Measurements from ENCODE around the gene SEPTIN14. TPM values are rescaled to one million over a fixed set of nuclear protein-coding genes. Genes with fewer than 3 reads are reported as not detected.

Gene SEPTIN14
- total and polyA plus RNA-seq, 2 experiments from 2014 or later: not detected

DNA sequence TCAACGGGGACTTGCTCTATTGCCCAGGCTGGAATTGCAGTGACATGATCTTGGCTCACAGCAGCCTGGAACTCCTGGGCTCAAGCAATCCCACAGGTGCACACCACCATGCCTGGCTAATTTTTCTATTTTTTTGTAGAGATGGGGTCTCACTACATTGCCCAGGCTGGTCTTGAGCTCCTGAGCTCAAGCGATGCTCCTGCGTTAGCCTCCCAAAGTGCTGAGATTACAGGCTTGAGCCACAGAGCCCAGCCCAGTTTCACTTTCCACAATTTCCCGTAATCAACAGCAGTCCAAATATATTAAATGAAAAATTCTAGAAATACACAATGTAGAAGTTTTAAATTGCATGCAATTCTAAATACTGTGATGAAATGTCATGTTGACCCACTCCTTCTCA, 24.0 kb downstream of the SEPTIN14 start:
- H3K4me2 ChIP-seq: no peak overlapping the region
- H3K4me3 Mint-ChIP-seq: no peak overlapping the region
- TF ChIP-seq NANOG (IDR thresholded peaks at IDR 0.05; ENCODE audit: borderline replicate concordance): no peak

DNA sequence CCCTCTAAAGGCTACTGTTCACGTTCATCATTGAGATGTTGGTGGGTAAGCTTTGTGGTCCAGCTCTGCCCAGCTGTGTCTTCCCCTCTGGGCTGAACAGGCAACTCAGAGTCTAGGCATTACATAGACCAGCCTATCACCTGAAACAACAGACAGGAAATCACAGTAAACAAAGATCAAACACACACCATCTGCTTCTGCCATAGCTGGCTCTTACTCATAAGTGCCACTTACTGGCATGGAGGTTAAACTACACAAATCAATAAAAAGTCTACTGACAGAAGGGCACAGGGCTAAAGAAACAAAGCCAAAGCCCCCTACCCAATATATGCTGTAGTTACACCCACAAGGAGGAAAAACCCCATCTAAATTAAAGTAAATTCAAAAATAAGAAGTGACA, 35.0 kb downstream of the SEPTIN14 start:
- Mint-ChIP-seq H3K27me3 (ENCODE audit: insufficient read depth, low read depth, poor library complexity) (peaks cover 5% of the 10 kb centered on the region), H3K9me3 (peaks cover 96% of the 10 kb centered on the region), H3K36me3 (ENCODE audit: low read depth) (peaks cover 40% of the 10 kb centered on the region; the same call in 2 of the 3 replicates), H3K4me3 (no peak overlapping the region), H3K4me1 (no peaks in the 10 kb centered on the region), H3K27ac (no peak overlapping the region)
- no peaks in the 10 kb centered on the region for H4K20me1 ChIP-seq (replicated peaks; ENCODE audit: insufficient read depth)
- no peaks in the 10 kb centered on the region for H3K27me3 ChIP-seq (ENCODE audit: insufficient read depth)
- no peaks in the 10 kb centered on the region for H3K79me2 ChIP-seq (replicated peaks; ENCODE audit: insufficient read depth)
- H3K4me3 ChIP-seq: no peak overlapping the region
- no peak for DNase-seq (ENCODE audit: low spot score)
- no peaks in the 10 kb centered on the region for H3K9me2 ChIP-seq (ENCODE audit: insufficient read depth)
- TF ChIP-seq CREB1 (CRISPR knock-in tag; IDR thresholded peaks at IDR 0.05; ENCODE audit: low read depth): no peak
- no peak for TF ChIP-seq POLR2AphosphoS5 (IDR thresholded peaks at IDR 0.05; ENCODE audit: low read depth)
- no peak for TF ChIP-seq ZNF331 (CRISPR knock-in tag; IDR thresholded peaks at IDR 0.05; ENCODE audit: low read depth)
- no peak for TF ChIP-seq NANOG (IDR thresholded peaks at IDR 0.05; ENCODE audit: borderline replicate concordance)
- no peak for TF ChIP-seq EZH2phosphoT487 (IDR thresholded peaks at IDR 0.05; ENCODE audit: unreplicated experiment)
- TF ChIP-seq, protein P1, sequence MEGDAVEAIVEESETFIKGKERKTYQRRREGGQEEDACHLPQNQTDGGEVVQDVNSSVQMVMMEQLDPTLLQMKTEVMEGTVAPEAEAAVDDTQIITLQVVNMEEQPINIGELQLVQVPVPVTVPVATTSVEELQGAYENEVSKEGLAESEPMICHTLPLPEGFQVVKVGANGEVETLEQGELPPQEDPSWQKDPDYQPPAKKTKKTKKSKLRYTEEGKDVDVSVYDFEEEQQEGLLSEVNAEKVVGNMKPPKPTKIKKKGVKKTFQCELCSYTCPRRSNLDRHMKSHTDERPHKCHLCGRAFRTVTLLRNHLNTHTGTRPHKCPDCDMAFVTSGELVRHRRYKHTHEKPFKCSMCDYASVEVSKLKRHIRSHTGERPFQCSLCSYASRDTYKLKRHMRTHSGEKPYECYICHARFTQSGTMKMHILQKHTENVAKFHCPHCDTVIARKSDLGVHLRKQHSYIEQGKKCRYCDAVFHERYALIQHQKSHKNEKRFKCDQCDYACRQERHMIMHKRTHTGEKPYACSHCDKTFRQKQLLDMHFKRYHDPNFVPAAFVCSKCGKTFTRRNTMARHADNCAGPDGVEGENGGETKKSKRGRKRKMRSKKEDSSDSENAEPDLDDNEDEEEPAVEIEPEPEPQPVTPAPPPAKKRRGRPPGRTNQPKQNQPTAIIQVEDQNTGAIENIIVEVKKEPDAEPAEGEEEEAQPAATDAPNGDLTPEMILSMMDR (conservative IDR thresholded peaks at IDR 0.05; ENCODE audit: low read depth in 2 of 2): no peak
- no peak for TF ChIP-seq STAT1 (IDR thresholded peaks at IDR 0.05; ENCODE audit: unreplicated experiment)
- TF ChIP-seq, protein P2, sequence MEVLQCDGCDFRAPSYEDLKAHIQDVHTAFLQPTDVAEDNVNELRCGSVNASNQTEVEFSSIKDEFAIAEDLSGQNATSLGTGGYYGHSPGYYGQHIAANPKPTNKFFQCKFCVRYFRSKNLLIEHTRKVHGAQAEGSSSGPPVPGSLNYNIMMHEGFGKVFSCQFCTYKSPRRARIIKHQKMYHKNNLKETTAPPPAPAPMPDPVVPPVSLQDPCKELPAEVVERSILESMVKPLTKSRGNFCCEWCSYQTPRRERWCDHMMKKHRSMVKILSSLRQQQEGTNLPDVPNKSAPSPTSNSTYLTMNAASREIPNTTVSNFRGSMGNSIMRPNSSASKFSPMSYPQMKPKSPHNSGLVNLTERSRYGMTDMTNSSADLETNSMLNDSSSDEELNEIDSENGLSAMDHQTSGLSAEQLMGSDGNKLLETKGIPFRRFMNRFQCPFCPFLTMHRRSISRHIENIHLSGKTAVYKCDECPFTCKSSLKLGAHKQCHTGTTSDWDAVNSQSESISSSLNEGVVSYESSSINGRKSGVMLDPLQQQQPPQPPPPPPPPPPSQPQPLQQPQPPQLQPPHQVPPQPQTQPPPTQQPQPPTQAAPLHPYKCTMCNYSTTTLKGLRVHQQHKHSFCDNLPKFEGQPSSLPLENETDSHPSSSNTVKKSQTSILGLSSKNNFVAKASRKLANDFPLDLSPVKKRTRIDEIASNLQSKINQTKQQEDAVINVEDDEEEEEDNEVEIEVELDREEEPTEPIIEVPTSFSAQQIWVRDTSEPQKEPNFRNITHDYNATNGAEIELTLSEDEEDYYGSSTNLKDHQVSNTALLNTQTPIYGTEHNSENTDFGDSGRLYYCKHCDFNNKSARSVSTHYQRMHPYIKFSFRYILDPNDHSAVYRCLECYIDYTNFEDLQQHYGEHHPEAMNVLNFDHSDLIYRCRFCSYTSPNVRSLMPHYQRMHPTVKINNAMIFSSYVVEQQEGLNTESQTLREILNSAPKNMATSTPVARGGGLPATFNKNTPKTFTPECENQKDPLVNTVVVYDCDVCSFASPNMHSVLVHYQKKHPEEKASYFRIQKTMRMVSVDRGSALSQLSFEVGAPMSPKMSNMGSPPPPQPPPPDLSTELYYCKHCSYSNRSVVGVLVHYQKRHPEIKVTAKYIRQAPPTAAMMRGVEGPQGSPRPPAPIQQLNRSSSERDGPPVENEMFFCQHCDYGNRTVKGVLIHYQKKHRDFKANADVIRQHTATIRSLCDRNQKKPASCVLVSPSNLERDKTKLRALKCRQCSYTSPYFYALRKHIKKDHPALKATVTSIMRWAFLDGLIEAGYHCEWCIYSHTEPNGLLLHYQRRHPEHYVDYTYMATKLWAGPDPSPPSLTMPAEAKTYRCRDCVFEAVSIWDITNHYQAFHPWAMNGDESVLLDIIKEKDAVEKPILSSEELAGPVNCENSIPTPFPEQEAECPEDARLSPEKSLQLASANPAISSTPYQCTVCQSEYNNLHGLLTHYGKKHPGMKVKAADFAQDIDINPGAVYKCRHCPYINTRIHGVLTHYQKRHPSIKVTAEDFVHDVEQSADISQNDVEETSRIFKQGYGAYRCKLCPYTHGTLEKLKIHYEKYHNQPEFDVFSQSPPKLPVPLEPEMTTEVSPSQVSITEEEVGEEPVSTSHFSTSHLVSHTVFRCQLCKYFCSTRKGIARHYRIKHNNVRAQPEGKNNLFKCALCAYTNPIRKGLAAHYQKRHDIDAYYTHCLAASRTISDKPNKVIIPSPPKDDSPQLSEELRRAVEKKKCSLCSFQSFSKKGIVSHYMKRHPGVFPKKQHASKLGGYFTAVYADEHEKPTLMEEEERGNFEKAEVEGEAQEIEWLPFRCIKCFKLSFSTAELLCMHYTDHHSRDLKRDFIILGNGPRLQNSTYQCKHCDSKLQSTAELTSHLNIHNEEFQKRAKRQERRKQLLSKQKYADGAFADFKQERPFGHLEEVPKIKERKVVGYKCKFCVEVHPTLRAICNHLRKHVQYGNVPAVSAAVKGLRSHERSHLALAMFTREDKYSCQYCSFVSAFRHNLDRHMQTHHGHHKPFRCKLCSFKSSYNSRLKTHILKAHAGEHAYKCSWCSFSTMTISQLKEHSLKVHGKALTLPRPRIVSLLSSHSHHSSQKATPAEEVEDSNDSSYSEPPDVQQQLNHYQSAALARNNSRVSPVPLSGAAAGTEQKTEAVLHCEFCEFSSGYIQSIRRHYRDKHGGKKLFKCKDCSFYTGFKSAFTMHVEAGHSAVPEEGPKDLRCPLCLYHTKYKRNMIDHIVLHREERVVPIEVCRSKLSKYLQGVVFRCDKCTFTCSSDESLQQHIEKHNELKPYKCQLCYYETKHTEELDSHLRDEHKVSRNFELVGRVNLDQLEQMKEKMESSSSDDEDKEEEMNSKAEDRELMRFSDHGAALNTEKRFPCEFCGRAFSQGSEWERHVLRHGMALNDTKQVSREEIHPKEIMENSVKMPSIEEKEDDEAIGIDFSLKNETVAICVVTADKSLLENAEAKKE (CRISPR knock-in tag; IDR thresholded peaks at IDR 0.05): no peak
- TF ChIP-seq, protein P3, sequence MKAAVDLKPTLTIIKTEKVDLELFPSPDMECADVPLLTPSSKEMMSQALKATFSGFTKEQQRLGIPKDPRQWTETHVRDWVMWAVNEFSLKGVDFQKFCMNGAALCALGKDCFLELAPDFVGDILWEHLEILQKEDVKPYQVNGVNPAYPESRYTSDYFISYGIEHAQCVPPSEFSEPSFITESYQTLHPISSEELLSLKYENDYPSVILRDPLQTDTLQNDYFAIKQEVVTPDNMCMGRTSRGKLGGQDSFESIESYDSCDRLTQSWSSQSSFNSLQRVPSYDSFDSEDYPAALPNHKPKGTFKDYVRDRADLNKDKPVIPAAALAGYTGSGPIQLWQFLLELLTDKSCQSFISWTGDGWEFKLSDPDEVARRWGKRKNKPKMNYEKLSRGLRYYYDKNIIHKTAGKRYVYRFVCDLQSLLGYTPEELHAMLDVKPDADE (IDR thresholded peaks at IDR 0.05): no peak
- no peak for TF ChIP-seq EZH2 (IDR thresholded peaks at IDR 0.05; ENCODE audit: low read depth, unreplicated experiment)
- H3K27ac ChIP-seq (ENCODE audit: low read depth): no peak overlapping the region
- no peak overlapping the region for H2AFZ ChIP-seq
- no peak overlapping the region for H3K4me2 ChIP-seq
- ATAC-seq: no peak
- peaks cover 9% of the 10 kb centered on the region; the same call in 1 of the 2 replicates for H3K36me3 ChIP-seq (ENCODE audit: insufficient read depth)
- H3K4me1 ChIP-seq (ENCODE audit: insufficient read depth): no peaks in the 10 kb centered on the region
- H3F3A ChIP-seq (replicated peaks; ENCODE audit: low read depth): no peaks in the 10 kb centered on the region

More for the DNA sequence above, 24.0 kb downstream of the SEPTIN14 start:
- no peaks in the 10 kb centered on the region for H3F3A ChIP-seq (replicated peaks; ENCODE audit: low read depth)
- no peak overlapping the region for H3K27ac ChIP-seq (ENCODE audit: low read depth)
- H3K4me1 Mint-ChIP-seq: no peaks in the 10 kb centered on the region
- ATAC-seq: no peak
- peaks cover 80% of the 10 kb centered on the region for H3K9me3 Mint-ChIP-seq
- peaks cover 1% of the 10 kb centered on the region for H3K27me3 Mint-ChIP-seq (ENCODE audit: insufficient read depth, low read depth, poor library complexity)
- H4K20me1 ChIP-seq (replicated peaks; ENCODE audit: insufficient read depth): no peaks in the 10 kb centered on the region
- no peaks in the 10 kb centered on the region for H3K9me2 ChIP-seq (ENCODE audit: insufficient read depth)
- no peaks in the 10 kb centered on the region for H3K36me3 ChIP-seq (ENCODE audit: insufficient read depth)
- no peaks in the 10 kb centered on the region for H3K4me1 ChIP-seq (ENCODE audit: insufficient read depth)
- peaks cover 3% of the 10 kb centered on the region; the same call in 1 of the 3 replicates for H3K36me3 Mint-ChIP-seq (ENCODE audit: low read depth)
- H3K79me2 ChIP-seq (replicated peaks; ENCODE audit: insufficient read depth): no peaks in the 10 kb centered on the region
- no peak overlapping the region for H3K27ac Mint-ChIP-seq
- H3K4me3 ChIP-seq: no peak overlapping the region
- no peak for DNase-seq (ENCODE audit: low spot score)
- no peak overlapping the region for H2AFZ ChIP-seq
- H3K27me3 ChIP-seq (ENCODE audit: insufficient read depth): no peaks in the 10 kb centered on the region
